Measurements from ENCODE around the gene NCEH1. TPM values are rescaled to one million over a fixed set of nuclear protein-coding genes. Genes with fewer than 3 reads are reported as not detected.

Gene NCEH1
- total RNA-seq, 1 experiment from 2014 or later = 73.0 TPM

GRCh38 chr3:172656602-172657001 lies 54.3 kb downstream of the NCEH1 start:
- ATAC-seq (no peak), DNase-seq (ENCODE audit: low read depth, low spot score) (no peak)
- Histone ChIP-seq H3K9me3 (ENCODE audit: control insufficient read depth, insufficient read depth, low read depth, low read length) (no peaks in the 10 kb centered on the region), H3K27ac (ENCODE audit: low read length) (peak overlapping the region; percentile 6; the same call in 1 of the 2 replicates), H3K4me1 (ENCODE audit: control insufficient read depth, insufficient read depth, low read length) (peaks cover 25% of the 10 kb centered on the region), H3K4me3 (ENCODE audit: low read depth in 2 of 2, low read length in 2 of 2) (no peak overlapping the region), H3K27me3 (ENCODE audit: control insufficient read depth, insufficient read depth, low read length) (no peaks in the 10 kb centered on the region), H3K36me3 (ENCODE audit: control insufficient read depth, insufficient read depth, low read length) (no peaks in the 10 kb centered on the region)
- POLR2A ChIA-PET = interaction anchor here (1.2 kb wide), 1 partner anchor 29 kb away, joined by 4 read pairs; no protein-coding TSS in a partner anchor
- TF ChIP-seq TCF7L2 (IDR thresholded peaks at IDR 0.05; ENCODE audit: low read depth, low read length) (no peak), POLR2AphosphoS5 (IDR thresholded peaks at IDR 0.05; ENCODE audit: low read depth, low read length) (no peak), REST (IDR thresholded peaks at IDR 0.05; ENCODE audit: insufficient read depth in 1 of 2, low read depth in 2 of 2, low read length in 1 of 2) (no peak), CTCF (IDR thresholded peaks at IDR 0.05) (no peak), SIN3A (IDR thresholded peaks at IDR 0.05; ENCODE audit: borderline replicate concordance, insufficient read depth, low read depth, low read length) (no peak)
- no TSS peak for BruUV-seq (replicated peaks)
- intact Hi-C loops (cut with micrococcal nuclease; ENCODE audit: unreplicated experiment) (no loop called here), in situ Hi-C loops (cut with HindIII; ENCODE audit: low pct_unique_long_range_greater_than_20kb, low sequenced_read_pairs) (no loop called here)
- CTCF ChIA-PET = no interaction called here

GRCh38 chr3:172655388-172655787 lies 55.5 kb downstream of the NCEH1 start:
- Histone ChIP-seq H3K36me3 (ENCODE audit: control insufficient read depth, insufficient read depth, low read length) (no peaks in the 10 kb centered on the region), H3K27ac (ENCODE audit: low read length) (peak overlapping the region; percentile 20), H3K4me3 (ENCODE audit: low read depth in 2 of 2, low read length in 2 of 2) (no peak overlapping the region), H3K4me1 (ENCODE audit: control insufficient read depth, insufficient read depth, low read length) (peaks cover 25% of the 10 kb centered on the region), H3K9me3 (ENCODE audit: control insufficient read depth, insufficient read depth, low read depth, low read length) (no peaks in the 10 kb centered on the region), H3K27me3 (ENCODE audit: control insufficient read depth, insufficient read depth, low read length) (no peaks in the 10 kb centered on the region)
- CTCF ChIA-PET = no interaction called here
- intact Hi-C loops (cut with micrococcal nuclease; ENCODE audit: unreplicated experiment) = no loop called here
- in situ Hi-C loops (cut with HindIII; ENCODE audit: low pct_unique_long_range_greater_than_20kb, low sequenced_read_pairs) = no loop called here
- POLR2A ChIA-PET = no interaction called here
- TF ChIP-seq POLR2AphosphoS5 (IDR thresholded peaks at IDR 0.05; ENCODE audit: low read depth, low read length) (no peak), CTCF (IDR thresholded peaks at IDR 0.05) (no peak), REST (IDR thresholded peaks at IDR 0.05; ENCODE audit: insufficient read depth in 1 of 2, low read depth in 2 of 2, low read length in 1 of 2) (no peak)
- no TSS peak for BruUV-seq (replicated peaks)
- DNase-seq (ENCODE audit: low read depth, low spot score) (no peak), ATAC-seq (no peak)
